GM12878 (cell line): ENCODE results near the gene ZNF618. TPM values are rescaled to one million over a fixed set of nuclear protein-coding genes. Genes with fewer than 3 reads are reported as not detected.

Experiments used
- ATAC-seq: fragments of 200-7000 bp; cut with Tn5 transposase; 3 replicates; pipeline ENCODE4 v1.9.1; 2020; ENCODE audit warnings: mild to moderate bottlenecking, moderate library complexity
- BruUV-seq: library from RNA; stranded (reverse); fragments of 400-500 nt; replicated peaks from 2 replicates; lab custom pipeline; 2021; lab: Mats Ljungman, UMichigan
- CTCF ChIA-PET: fragments of 300-600 bp; sonication (Branson Sonifier 250); formaldehyde crosslinking; extraction: SDS; loops from one replicate; lab custom pipeline; 2021; ENCODE audit warnings: inconsistent platforms; lab: Yijun Ruan, JAX
- POLR2A ChIA-PET: fragments of 350-600 bp; formaldehyde crosslinking; extraction: SDS; loops from one replicate; lab custom pipeline; 2021; ENCODE audit warnings: inconsistent platforms; lab: Charles Lee
- RAD21 ChIA-PET: fragments of 300-600 bp; sonication (Branson Sonifier 250); formaldehyde crosslinking; loops from one replicate; lab custom pipeline; 2023; ENCODE audit warnings: antibody characterized with exemption; ENCODE audit not compliant: unreplicated experiment; lab: Charles Lee
- SMC1A ChIA-PET: fragments of 300-600 bp; sonication (Branson Sonifier 250); formaldehyde crosslinking; loops from one replicate; lab custom pipeline; 2023; ENCODE audit not compliant: unreplicated experiment, uncharacterized antibody; lab: Charles Lee
- DNase-seq: peaks from one replicate; pipeline ENCODE4 v3.0.0-alpha.2; 2011; ENCODE audit warnings: low read depth, low spot score
- FAIRE-seq: peaks from 3 replicates; lab custom pipeline; 2011; peaks lifted over from hg19 to GRCh38; lab: Jason Lieb, UNC
- H2AFZ ChIP-seq: 2 replicates; pipeline ENCODE4 v1.6.0; 2011; ENCODE audit warnings: low read depth, low read length, control low read depth; ENCODE audit not compliant: control insufficient read depth
- H3K27ac ChIP-seq: 2 replicates; pipeline ENCODE4 v1.5.1; 2011; ENCODE audit warnings: control low read depth; ENCODE audit not compliant: control insufficient read depth, insufficient read depth
- H3K27me3 ChIP-seq, 2 experiments: replicated peaks in 1 of 2; 2 replicates each; pipeline versions ENCODE4 v1.6.0 to v1.6.1; 2011; ENCODE audit warnings: low read length in 1 of 2; ENCODE audit not compliant: control insufficient read depth in 2 of 2, insufficient read depth in 2 of 2
- H3K36me3 ChIP-seq, 2 experiments: 2 replicates each; pipeline ENCODE4 v1.5.1; 2011; ENCODE audit warnings: low read length in 1 of 2; ENCODE audit not compliant: control insufficient read depth in 2 of 2, insufficient read depth in 2 of 2
- H3K4me1 ChIP-seq: 2 replicates; pipeline ENCODE4 v1.6.1; 2011; ENCODE audit warnings: mild to moderate bottlenecking, low read length, moderate library complexity, mixed read lengths; ENCODE audit not compliant: control insufficient read depth, insufficient read depth
- H3K4me2 ChIP-seq: 2 replicates; pipeline ENCODE4 v1.6.0; 2011; ENCODE audit warnings: control low read depth; ENCODE audit not compliant: control insufficient read depth, insufficient read depth
- H3K4me3 ChIP-seq: fragments of 200-600 bp; sonication (generic); 2 replicates; pipeline ENCODE4 v1.5.1; 2016
- H3K79me2 ChIP-seq: 2 replicates; pipeline ENCODE4 v1.6.0; 2011; ENCODE audit warnings: low read length; ENCODE audit not compliant: control insufficient read depth, insufficient read depth
- H3K9ac ChIP-seq: 2 replicates; pipeline ENCODE4 v1.8.0; 2011; ENCODE audit warnings: low read length, control low read depth, mixed read lengths; ENCODE audit not compliant: control insufficient read depth, insufficient read depth
- H3K9me3 ChIP-seq: replicated peaks from 3 replicates; pipeline ENCODE4 v1.5.1; 2011; ENCODE audit warnings: mild to moderate bottlenecking, low read length; ENCODE audit not compliant: control insufficient read depth, insufficient read depth
- H4K20me1 ChIP-seq: 2 replicates; pipeline ENCODE4 v1.6.0; 2011; ENCODE audit not compliant: control insufficient read depth, insufficient read depth
- ATF2 ChIP-seq: IDR thresholded peaks from 2 replicates; pipeline ENCODE4 v1.6.1; 2012; ENCODE audit warnings: low read length, inconsistent platforms
- CREB1 ChIP-seq: IDR thresholded peaks from 2 replicates; pipeline ENCODE4 v1.6.1; 2012; ENCODE audit warnings: low read depth, mild to moderate bottlenecking, inconsistent platforms
- NR2C1 ChIP-seq: fragments of 450-650 bp; IDR thresholded peaks from 2 replicates; pipeline ENCODE4 v1.6.1; 2017; ENCODE audit warnings: antibody characterized with exemption, mild to moderate bottlenecking, moderate library complexity
- NR2F1 ChIP-seq: fragments of 450-650 bp; conservative IDR thresholded peaks from 2 replicates; pipeline ENCODE4 v1.6.1; 2017; ENCODE audit warnings: mild to moderate bottlenecking
- STAT3 ChIP-seq: IDR thresholded peaks from 2 replicates; pipeline ENCODE4 v1.6.1; 2011; ENCODE audit warnings: low read depth, low read length, improper control_type of control experiment
- TAF1 ChIP-seq: IDR thresholded peaks from 2 replicates; pipeline ENCODE4 v1.6.1; 2011; ENCODE audit warnings: mild to moderate bottlenecking, low read depth, low read length, borderline replicate concordance
- ZSCAN29 ChIP-seq: fragments of 450-650 bp; IDR thresholded peaks from 2 replicates; pipeline ENCODE4 v1.6.1; 2017; ENCODE audit warnings: mild to moderate bottlenecking, moderate library complexity
- WGBS: methylation state at CpG from one replicate; pipeline ENCODE4 v1.1.6; 2016; ENCODE audit warnings: low lambda C conversion rate; ENCODE audit not compliant: insufficient replicate concordance, insufficient coverage; ENCODE audit errors: missing lambda C conversion rate; 5-methylcytosine and 5-hydroxymethylcytosine counted together
- in situ Hi-C: fragments of 300-500 bp; cut with MboI; formaldehyde crosslinking; loops from 9 replicates; pipeline ENCODE4 v1.14.3; 2018; ENCODE audit warnings: mixed read lengths
- intact Hi-C: fragments of 100-400 bp; cut with micrococcal nuclease; formaldehyde crosslinking; loops from one replicate; pipeline ENCODE4 v1.14.2; 2022; ENCODE audit not compliant: unreplicated experiment
- polyA plus RNA-seq, 11 experiments: library from polyadenylated mRNA; depleted of rRNA in 4 of 11; unstranded in 6 of 11; stranded (reverse) in 5 of 11; fragments of >200 nt; fragmentation: Nextera tagmentation in 4 of 11; fragmentation: Illumina TruSeq in 1 of 11; extraction: Ambion mirVana in 4 of 11; extraction: Trizol in 1 of 11; gene quantifications; 1 replicate in 1 of 11; 2 replicates in 10 of 11; pipeline versions ENCODE4 v1.2.1 to v1.2.3, GENCODE V29; 2011 to 2016; ENCODE audit warnings: inconsistent platforms in 2 of 11, missing spikeins in 2 of 11, low read depth in 1 of 11
- total RNA-seq, 4 experiments: library from RNA; depleted of rRNA in 3 of 4; stranded (reverse); fragments of >200 nt in 3 of 4; fragmentation: Illumina TruSeq in 1 of 4; extraction: Trizol in 1 of 4; gene quantifications; 2 replicates each; pipeline versions ENCODE4 v1.2.1 to v1.2.3, GENCODE V29; 2013 to 2021

Gene ZNF618
- total and polyA plus RNA-seq, 10 of the 15 experiments (the other 5 are each of a cell fraction or from before 2014, with no cell fraction given), result 0.01 to 0.24 (median 0.06) TPM; not detected in 2

GRCh38 chr9:113989017-113989713 is 113.1 kb downstream of the ZNF618 start:
- DNase-seq (no peak), ATAC-seq (no peak), FAIRE-seq (no peak)
- no peaks in the 10 kb centered on the region; a peak in 3 of 4 replicates for H3K27me3 ChIP-seq
- H3K4me3 ChIP-seq, result no peak overlapping the region
- no peaks in the 10 kb centered on the region for H3K9me3 ChIP-seq
- no peaks in the 10 kb centered on the region for H3K79me2 ChIP-seq
- H3K9ac ChIP-seq, result no peak overlapping the region
- no peak overlapping the region for H3K4me2 ChIP-seq
- ChIA-PET CTCF (no interaction called here), SMC1A (no interaction called here), RAD21 (no interaction called here), POLR2A (no interaction called here)
- BruUV-seq, result no TSS peak
- WGBS, result 62% methylated on average over 12 of the region's 12 CpGs
- H3K4me1 ChIP-seq, result no peaks in the 10 kb centered on the region
- H2AFZ ChIP-seq, result no peak overlapping the region
- no peak overlapping the region for H3K27ac ChIP-seq
- no peaks in the 10 kb centered on the region for H3K36me3 ChIP-seq
- intact Hi-C loops, result no loop called here
- H4K20me1 ChIP-seq, result no peaks in the 10 kb centered on the region
- in situ Hi-C loops, result no loop called here
- no peak for TF ChIP-seq NR2F1
- TF ChIP-seq ATF2, result no peak
- TF ChIP-seq STAT3, result no peak
- no peak for TF ChIP-seq ZSCAN29
- no peak for TF ChIP-seq TAF1
- TF ChIP-seq CREB1, result no peak
- TF ChIP-seq NR2C1, result no peak
